H1 (cell line): Measurements from ENCODE around the gene PTMS. TPM values are rescaled to one million over a fixed set of nuclear protein-coding genes. Genes with fewer than 3 reads are reported as not detected.

Experiments used
- ASH2L ChIP-seq: fragments of 200-600, 300-600 bp; sonication (generic); IDR thresholded peaks from one replicate; pipeline ENCODE4 v1.7.1; 2017; ENCODE audit warnings: low read length
- CBX5 ChIP-seq: fragments of 300-800, 300-1000 bp; sonication (generic); IDR thresholded peaks from 2 replicates; pipeline ENCODE4 v1.7.1; 2016; ENCODE audit warnings: antibody characterized with exemption, low read length, low read depth
- GABPA ChIP-seq: IDR thresholded peaks from 2 replicates; pipeline ENCODE4 v1.6.1; 2011; ENCODE audit warnings: mild to moderate bottlenecking, low read length, moderate library complexity, borderline replicate concordance; ENCODE audit not compliant: insufficient read depth
- HDAC2 ChIP-seq, 2 experiments: fragments of 300-600 bp in 1 of 2; sonication (generic) in 1 of 2; IDR thresholded peaks; 2 replicates each; pipeline ENCODE4 v1.6.1; 2011 to 2012; ENCODE audit warnings: low read depth in 2 of 2, low read length in 2 of 2, mild to moderate bottlenecking in 2 of 2, moderate library complexity in 2 of 2, borderline replicate concordance in 1 of 2, inconsistent platforms in 1 of 2
- JUND ChIP-seq: IDR thresholded peaks from 2 replicates; pipeline ENCODE4 v1.6.1; 2011; ENCODE audit warnings: mild to moderate bottlenecking, improper control_type of control experiment, low read length
- KDM4A ChIP-seq: IDR thresholded peaks from one replicate; pipeline ENCODE4 v1.7.1; 2012; ENCODE audit warnings: low read depth, mild to moderate bottlenecking, moderate library complexity, low read length, inconsistent platforms; ENCODE audit not compliant: severe bottlenecking
- PHF8 ChIP-seq: fragments of 200-600 bp; sonication (generic); conservative IDR thresholded peaks from 2 replicates; pipeline ENCODE4 v1.7.1; 2012; ENCODE audit warnings: low read depth, mild to moderate bottlenecking, inconsistent platforms, low read length, moderate library complexity
- POLR2A ChIP-seq, 2 experiments: IDR thresholded peaks; 1 replicate in 1 of 2; 2 replicates in 1 of 2; pipeline ENCODE4 v1.6.1; 2011; ENCODE audit warnings: low read depth in 2 of 2, low read length in 2 of 2, mild to moderate bottlenecking in 2 of 2; ENCODE audit errors: control extremely low read depth in 1 of 2
- RBBP5 ChIP-seq: IDR thresholded peaks from 2 replicates; pipeline ENCODE4 v1.7.1; 2012; ENCODE audit warnings: low read depth, mild to moderate bottlenecking, inconsistent platforms, low read length, moderate library complexity, borderline replicate concordance
- SIX5 ChIP-seq: IDR thresholded peaks from 2 replicates; pipeline ENCODE4 v1.6.1; 2011; ENCODE audit warnings: mild to moderate bottlenecking, low read depth, low read length
- SP1 ChIP-seq: IDR thresholded peaks from 2 replicates; pipeline ENCODE4 v1.6.1; 2011; ENCODE audit warnings: low read depth, low read length
- TAF1 ChIP-seq: IDR thresholded peaks from 2 replicates; pipeline ENCODE4 v1.6.1; 2011; ENCODE audit warnings: mild to moderate bottlenecking, low read depth, low read length
- TAF7 ChIP-seq: optimal IDR thresholded peaks from 2 replicates; pipeline ENCODE3; 2011; ENCODE audit warnings: low read depth, mild to moderate bottlenecking, inconsistent platforms, low read length, moderate library complexity, borderline replicate concordance
- TBP ChIP-seq: IDR thresholded peaks from 2 replicates; pipeline ENCODE4 v1.6.1; 2011; ENCODE audit warnings: low read depth, low read length, improper control_type of control experiment
- ZNF274 ChIP-seq: IDR thresholded peaks from 2 replicates; pipeline ENCODE4 v1.7.0; 2012; ENCODE audit warnings: low read length, borderline replicate concordance; ENCODE audit errors: extremely low read depth
- polyA plus RNA-seq, 7 experiments: library from polyadenylated mRNA; depleted of rRNA in 3 of 7; stranded (reverse) in 5 of 7; unstranded in 2 of 7; fragments of >200 nt in 5 of 7; fragments of 200-250 nt in 2 of 7; gene quantifications; 1 replicate in 5 of 7; 2 replicates in 1 of 7; 4 replicates in 1 of 7; pipeline versions ENCODE4 v1.2.1 to v1.2.3, GENCODE V29; 2011 to 2013; ENCODE audit warnings: missing spikeins in 2 of 7, mixed read lengths in 2 of 7
- total RNA-seq: library from RNA; stranded (reverse); fragmentation: NEBNext Ultra II Directional; extraction: Animal tissue kit (Norgen Biotek cat#: 25700); gene quantifications from 2 replicates; pipeline ENCODE4 v1.2.1, GENCODE V29; 2021
- TF ChIP-seq, protein P1 (sequence below), 3 experiments: IDR thresholded peaks; 1 replicate in 2 of 3; 2 replicates in 1 of 3; pipeline versions ENCODE4 v1.5.1 to v1.6.1; 2011; ENCODE audit warnings: low read length in 3 of 3, mild to moderate bottlenecking in 3 of 3, inconsistent platforms in 2 of 3, low read depth in 1 of 3, moderate library complexity in 1 of 3; ENCODE audit not compliant: insufficient read depth in 1 of 3; ENCODE audit errors: control extremely low read depth in 1 of 3

Gene PTMS
- total and polyA plus RNA-seq, 2 of the 8 experiments (the other 6 are each of a cell fraction or from before 2014, with no cell fraction given): 444 to 553 TPM

DNA sequence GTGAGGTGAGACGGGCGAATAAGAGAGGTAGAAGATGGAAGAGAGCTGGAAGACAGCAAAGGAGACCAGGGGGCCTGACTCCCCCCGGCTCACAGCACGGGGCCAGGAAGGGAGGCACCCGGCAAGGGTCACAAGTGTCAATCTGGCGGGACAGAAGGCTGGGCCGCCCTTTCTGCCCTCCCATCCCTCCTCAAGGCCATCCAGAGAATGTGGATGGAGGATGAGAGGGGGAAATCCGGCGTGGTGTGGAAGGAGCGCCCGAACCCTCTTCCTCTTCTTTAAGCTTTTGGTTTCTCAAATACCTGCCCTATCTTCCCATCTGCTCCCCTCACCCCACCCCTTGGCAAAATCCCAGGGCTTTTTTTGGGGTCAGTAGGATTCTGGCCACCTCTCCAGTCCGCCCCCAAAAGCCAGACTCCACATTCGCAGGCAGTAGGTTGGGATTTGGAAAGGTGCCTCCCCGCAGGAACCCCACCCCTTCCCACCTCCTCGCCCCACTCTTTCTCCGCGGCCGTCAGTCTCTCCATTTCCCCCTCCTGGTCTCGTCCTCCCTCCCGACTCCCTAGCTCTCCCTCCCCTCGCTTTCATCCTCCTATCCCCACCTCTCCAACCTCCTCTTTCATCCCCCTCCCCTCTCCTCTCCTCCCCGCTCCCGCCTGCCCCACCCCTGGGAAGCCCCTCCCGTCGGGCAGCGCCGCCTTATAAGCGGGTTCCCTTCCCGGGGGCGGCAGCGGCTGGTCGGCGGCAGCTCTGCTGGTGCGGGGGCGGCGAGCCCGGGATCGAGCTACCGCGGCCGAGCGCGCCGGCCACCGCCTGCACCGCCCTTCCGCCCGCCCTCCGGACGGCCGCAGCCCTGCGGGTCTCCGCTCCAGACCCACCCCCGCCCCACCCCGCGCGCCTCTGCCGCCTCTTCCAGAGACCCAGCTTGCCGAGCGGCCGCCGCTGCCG lies at the start of gene PTMS (continued):
- TF ChIP-seq HDAC2 (IDR thresholded peaks at IDR 0.05; ENCODE audit: borderline replicate concordance in 1 of 2, low read depth in 2 of 2, low read length in 2 of 2) (0 out of 4 replicates have a peak, but pooled peaks of 1 of the 2 experiments have one; percentile 20), SP1 (peak; percentile 8; the same call in 1 of the 2 replicates), RBBP5 (peak; percentile 33), TAF1 (peak; percentile 73; the same call in 1 of the 2 replicates), CBX5 (no peak), ZNF274 (no peak), POLR2A (IDR thresholded peaks at IDR 0.05; ENCODE audit: control extremely low read depth in 1 of 2, low read depth in 2 of 2, low read length in 2 of 2) (peak in 1 of 2 experiments; percentile 88; a peak in 2 of 3 replicates), SIX5 (no peak), GABPA (no peak), TAF7 (peak; percentile 63), ASH2L (peak; percentile 62), KDM4A (peak; percentile 50), JUND (no peak), TBP (peak; percentile 89), PHF8 (peak; percentile 49)
- TF ChIP-seq, protein P1, sequence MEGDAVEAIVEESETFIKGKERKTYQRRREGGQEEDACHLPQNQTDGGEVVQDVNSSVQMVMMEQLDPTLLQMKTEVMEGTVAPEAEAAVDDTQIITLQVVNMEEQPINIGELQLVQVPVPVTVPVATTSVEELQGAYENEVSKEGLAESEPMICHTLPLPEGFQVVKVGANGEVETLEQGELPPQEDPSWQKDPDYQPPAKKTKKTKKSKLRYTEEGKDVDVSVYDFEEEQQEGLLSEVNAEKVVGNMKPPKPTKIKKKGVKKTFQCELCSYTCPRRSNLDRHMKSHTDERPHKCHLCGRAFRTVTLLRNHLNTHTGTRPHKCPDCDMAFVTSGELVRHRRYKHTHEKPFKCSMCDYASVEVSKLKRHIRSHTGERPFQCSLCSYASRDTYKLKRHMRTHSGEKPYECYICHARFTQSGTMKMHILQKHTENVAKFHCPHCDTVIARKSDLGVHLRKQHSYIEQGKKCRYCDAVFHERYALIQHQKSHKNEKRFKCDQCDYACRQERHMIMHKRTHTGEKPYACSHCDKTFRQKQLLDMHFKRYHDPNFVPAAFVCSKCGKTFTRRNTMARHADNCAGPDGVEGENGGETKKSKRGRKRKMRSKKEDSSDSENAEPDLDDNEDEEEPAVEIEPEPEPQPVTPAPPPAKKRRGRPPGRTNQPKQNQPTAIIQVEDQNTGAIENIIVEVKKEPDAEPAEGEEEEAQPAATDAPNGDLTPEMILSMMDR (IDR thresholded peaks at IDR 0.05; ENCODE audit: control extremely low read depth in 1 of 3, insufficient read depth in 1 of 3, low read depth in 1 of 3, low read length in 3 of 3): no peak
